GM21360 (cell line): ENCODE data around the gene RNF223.
A peak's percentile ranks its signal among the peaks of the same experiment; 100 is the strongest.

ENCODE experiments used
- ATAC-seq: cut with Tn5 transposase; IDR thresholded peaks from one replicate; pipeline ENCODE4 v1.9.1; 2021; ENCODE audit warnings: mild to moderate bottlenecking, moderate library complexity; ENCODE audit not compliant: unreplicated experiment

The RNF223 gene

DNA sequence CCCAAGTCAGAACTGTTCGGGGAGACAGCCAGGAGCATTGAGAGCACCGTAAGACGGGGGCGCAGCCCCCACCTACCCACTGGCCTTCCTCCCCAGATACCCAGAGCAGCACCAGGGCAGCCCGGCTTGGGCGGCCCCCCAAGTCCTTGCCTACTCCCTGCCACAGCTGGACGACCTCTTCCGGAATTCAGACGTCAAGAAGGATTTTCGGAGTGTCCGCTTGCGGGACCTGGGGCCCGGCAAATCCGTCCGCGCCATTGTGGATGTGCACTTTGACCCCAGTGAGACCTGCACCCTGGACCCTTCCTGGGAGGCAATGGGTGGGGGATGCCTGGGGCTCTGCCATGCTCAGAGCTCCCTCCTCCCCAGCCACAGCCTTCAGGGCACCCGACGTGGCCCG is 26.7 kb downstream of the RNF223 start:
- no peak for ATAC-seq

GRCh38 chr1:1046767-1047166 is 27.3 kb downstream of the RNF223 start:
- ATAC-seq, result no peak

GRCh38 chr1:1046243-1046642 is 27.9 kb downstream of the RNF223 start:
- no peak for ATAC-seq

DNA sequence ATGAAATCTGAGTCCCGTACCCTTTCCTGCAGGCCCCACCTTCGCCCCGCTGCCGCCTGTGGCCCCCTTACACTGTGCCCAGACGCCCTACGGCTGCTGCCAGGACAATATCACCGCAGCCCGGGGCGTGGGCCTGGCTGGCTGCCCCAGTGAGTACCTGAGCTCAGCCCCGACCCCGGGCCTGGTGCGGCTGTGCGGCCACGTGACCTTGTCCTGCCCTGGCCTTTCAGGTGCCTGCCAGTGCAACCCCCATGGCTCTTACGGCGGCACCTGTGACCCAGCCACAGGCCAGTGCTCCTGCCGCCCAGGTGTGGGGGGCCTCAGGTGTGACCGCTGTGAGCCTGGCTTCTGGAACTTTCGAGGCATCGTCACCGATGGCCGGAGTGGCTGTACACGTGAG is 29.0 kb downstream of the RNF223 start:
- ATAC-seq, result no peak

DNA sequence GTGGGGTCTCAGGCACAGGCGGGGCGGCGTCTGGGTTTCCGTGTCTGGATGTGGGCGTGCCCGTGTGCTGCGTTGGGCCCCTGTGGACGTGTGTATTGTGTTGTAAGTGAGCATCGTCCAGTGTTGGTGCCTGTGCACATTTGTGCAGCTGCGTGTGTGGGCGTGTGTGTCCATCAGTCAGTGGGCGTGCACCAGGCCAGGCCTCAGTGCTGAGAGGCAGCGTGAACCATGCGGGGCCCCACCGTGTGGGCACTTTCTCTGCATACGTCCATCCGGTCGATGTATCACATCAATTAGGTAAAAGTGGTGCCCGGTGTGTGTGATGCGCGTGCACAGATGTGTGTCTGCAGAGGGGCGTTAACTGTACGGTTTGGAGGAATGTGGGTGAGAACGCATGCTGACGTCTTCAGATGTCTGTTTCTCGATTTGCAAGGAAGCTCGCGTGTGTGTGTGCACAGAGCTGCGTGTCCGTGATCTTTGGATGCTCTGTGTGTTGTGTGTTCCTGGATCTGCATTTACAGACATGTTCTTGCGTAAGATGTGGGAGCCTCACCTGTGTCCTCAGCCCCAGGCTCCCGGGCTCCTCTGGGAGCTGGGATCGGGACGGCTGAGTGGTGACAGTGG is 29.5 kb downstream of the RNF223 start:
- no peak for ATAC-seq

DNA sequence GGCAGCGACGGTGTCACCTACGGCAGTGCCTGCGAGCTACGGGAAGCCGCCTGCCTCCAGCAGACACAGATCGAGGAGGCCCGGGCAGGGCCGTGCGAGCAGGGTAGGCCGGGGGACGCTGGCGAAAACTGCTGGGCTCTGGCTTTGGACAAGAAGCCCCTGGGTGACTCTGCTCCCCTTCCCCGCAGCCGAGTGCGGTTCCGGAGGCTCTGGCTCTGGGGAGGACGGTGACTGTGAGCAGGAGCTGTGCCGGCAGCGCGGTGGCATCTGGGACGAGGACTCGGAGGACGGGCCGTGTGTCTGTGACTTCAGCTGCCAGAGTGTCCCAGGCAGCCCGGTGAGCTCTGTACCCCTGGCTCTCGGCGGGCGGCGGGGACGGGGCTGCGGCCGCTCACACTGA is 30.2 kb downstream of the RNF223 start:
- ATAC-seq, result no peak

DNA sequence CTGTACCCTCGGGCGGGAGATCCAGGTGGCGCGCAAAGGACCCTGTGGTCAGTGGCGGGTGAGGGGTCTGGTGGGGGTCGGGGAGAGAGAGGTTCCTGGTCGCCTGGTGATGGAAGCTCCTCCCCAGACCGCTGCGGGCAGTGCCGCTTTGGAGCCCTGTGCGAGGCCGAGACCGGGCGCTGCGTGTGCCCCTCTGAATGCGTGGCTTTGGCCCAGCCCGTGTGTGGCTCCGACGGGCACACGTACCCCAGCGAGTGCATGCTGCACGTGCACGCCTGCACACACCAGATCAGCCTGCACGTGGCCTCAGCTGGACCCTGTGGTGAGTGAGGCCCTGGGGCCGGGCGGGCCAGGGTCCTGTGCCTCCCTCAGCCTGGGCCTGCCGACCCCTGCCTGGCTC is 30.7 kb downstream of the RNF223 start:
- ATAC-seq, result no peak

DNA sequence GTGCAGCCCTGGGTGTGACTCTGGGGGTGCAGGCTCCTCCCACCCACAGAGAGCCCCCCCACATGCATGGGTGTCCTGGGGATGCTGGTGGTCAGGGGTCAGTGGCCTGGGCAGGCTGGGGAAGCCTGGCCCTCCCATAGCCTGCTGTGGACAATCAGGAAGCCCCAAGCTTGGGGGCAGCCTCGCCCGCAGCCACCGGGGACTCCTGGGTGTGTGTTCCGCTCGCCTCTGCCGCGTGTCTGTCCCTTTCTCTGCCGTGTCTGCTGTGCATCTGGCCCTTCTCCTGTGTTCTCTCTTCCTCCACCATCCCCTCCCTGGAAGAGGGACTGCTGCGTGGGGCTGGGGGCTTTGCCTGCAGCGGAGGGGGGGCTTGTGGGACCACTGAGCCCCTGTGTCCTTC is 31.3 kb downstream of the RNF223 start:
- no peak for ATAC-seq

DNA sequence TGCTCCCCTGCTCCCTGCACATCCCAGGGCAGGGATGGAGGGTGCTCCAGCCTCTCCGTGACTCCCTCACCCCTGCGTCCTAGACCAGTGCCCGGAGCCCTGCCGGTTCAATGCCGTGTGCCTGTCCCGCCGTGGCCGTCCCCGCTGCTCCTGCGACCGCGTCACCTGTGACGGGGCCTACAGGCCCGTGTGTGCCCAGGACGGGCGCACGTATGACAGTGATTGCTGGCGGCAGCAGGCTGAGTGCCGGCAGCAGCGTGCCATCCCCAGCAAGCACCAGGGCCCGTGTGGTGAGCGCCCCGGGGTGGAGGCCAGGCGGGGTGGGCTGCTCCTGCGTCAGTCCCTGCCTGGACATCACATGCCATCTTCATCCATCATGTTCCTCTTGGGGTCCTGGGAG is 32.2 kb downstream of the RNF223 start:
- no peak for ATAC-seq

GRCh38 chr1:1041092-1041523 is 33.0 kb downstream of the RNF223 start:
- ATAC-seq, result peak; percentile 1

DNA sequence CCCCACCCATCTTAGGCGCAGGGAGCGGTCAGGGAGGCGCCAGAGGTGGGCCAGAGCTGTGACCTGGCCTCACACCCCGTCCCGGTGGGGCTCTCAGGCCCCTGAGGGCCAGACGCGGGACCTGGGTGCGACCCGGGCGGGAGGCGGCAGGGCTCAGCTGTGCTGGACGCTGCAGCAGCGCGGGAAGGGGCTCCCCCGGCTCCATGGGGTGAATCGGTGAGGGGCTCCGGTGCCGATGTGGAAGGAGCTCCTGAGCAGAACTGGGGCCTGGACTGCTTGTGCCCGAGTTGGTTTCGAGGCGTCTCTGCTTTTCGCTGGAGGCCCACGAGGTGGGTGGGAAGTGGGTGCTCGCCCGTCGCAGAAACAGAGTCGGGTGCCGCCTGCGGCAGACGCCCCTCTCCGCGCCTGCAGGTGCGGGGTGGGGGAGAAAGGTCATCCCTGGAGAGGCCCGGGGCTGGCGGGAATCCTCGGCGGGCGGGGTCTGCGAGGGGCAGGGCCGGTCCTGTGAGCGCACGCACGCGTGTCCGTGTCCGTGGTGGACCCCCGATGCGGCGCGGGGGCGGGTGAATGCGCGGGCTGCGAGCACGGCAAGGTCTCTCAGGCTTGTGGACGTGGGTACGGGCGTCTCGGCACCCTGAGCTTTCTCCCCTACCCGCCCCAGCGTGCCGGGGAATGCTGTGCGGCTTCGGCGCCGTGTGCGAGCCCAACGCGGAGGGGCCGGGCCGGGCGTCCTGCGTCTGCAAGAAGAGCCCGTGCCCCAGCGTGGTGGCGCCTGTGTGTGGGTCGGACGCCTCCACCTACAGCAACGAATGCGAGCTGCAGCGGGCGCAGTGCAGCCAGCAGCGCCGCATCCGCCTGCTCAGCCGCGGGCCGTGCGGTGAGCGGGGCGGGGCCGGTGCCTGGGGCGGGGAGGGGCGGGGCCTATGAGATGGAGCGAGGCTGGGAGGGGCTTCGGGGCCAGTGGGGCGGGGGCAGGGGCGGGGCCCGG is 33.8 kb downstream of the RNF223 start:
- peak; percentile 45 for ATAC-seq

- no peak for ATAC-seq
Measured at GRCh38 chr1:1039145-1039910, 34.8 kb downstream of the RNF223 start.

GRCh38 chr1:1038694-1039093 is 35.4 kb downstream of the RNF223 start:
- ATAC-seq, result no peak

DNA sequence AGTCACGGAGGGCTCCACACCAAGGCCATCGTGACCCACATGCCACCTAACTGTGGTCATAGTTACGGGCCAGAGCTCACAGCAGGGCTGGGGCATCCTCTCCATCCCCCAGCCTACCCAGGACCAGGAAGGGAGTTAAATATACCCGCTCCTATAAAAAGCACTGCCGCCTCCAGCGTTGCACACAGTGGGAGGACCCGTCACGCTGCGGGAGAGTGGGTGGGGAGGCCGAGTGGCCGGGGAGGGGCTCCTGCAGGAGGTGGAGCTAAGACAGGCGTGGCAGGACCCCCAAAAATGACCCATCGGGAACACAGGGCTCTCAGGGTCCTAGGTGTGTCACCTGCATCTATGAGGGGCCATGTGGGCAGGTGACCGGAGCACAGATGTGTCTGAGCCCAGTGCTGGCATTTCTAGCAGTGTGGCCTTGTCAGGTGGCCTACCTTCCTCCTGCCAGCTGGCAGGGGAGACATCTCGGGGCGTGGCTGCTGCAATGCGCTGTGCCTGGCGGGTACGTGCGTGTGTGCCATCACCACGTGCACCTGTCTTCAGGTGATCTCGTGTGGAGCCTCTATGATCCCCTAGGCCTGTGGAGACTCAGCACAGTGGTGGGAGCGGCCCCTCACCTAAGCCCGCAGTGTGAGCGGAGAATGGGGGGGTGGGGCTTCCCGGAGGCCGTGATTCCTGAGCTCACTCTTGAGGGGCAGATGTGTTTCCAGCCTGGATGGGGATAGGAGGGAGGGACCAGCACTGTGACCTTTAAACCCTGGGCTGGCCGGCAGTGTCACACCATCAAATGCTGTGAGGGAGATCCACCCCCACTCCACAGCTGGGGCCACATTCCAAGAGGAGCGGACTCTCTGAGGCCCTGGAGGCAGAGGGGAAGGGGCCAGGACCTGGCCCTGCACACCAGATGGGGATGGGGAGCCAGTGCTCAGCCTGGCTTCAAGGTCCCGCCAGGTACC is 36.5 kb downstream of the RNF223 start:
- ATAC-seq, result no peak

- no peak for ATAC-seq
Measured at GRCh38 chr1:1035291-1035943, 38.7 kb downstream of the RNF223 start.

DNA sequence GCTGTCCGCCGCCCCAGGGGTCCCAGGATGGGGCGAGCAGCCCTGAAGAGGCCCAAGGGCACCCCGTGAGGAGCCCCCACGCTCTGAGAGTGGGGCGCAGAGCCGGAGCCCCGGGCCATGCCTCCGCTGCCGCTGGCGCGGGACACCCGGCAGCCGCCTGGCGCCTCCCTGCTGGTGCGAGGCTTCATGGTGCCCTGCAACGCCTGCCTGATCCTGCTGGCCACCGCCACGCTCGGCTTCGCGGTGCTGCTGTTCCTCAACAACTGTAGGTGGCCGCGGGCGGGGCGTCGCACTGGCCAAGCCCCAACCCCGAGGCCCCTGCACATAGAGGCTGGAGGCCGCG is 39.7 kb downstream of the RNF223 start:
- no peak for ATAC-seq

- no peak for ATAC-seq
Measured at GRCh38 chr1:1033731-1034438, 40.2 kb downstream of the RNF223 start.

DNA sequence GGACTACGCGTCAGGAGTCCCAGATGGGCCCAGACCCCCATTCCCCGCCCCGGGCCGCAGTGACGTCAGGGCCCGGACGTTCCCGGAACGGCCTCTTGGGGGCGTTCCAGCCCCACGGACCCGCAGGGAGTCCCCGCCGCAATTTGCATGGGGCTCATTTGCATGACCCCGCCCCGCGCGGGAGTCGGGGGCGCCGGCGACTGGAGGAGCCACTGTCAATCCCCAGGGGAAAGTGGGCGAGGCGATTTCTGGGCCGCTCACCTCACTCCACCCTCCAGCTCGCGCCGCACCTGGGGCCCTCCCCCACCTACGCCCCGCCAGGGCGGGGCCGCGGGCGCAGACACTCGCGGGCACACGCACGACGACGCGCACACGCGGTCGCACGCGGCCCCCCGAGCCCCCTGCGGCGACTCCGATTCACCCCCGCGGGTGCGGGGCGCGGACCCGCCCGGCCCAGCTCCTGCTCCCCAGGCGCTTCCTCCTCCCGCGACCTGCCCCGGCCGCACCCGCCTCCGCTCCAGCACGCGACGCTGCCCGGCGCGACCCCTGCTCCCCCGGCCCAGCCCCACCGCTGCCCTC is 41.0 kb downstream of the RNF223 start:
- ATAC-seq, result peak; percentile 81

- no peak for ATAC-seq
Measured at GRCh38 chr1:1032424-1032823, 41.7 kb downstream of the RNF223 start.
